ENCODE measurements around the gene RSF1. TPM values are rescaled to one million over a fixed set of nuclear protein-coding genes. Genes with fewer than 3 reads are reported as not detected.
A peak's percentile ranks its signal among the peaks of the same experiment; 100 is the strongest.

RSF1 gene
- total and polyA plus RNA-seq, 3 experiments from 2014 or later = 51.2 to 57.0 (median 54.2) TPM

DNA sequence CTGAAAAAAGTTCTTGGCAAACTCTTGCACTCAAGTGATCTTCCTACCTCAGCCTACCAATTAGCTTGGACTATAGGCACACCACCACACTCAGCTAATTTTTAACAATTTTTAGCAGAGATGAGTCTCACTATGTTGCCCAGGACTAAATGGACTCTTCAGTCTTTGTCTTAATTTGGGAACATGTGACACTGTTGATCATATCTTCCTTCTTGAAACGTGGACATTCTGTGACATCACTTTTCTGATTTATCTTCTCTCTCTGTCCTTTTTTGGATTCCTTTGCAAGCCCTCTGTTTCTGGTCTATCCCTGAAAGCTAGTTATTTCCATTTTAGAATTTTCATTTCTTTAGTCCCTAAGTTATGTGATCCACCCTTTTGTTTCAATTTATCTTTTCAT lies 42.0 kb downstream of the RSF1 start:
- H3K9me3 Mint-ChIP-seq = no peaks in the 10 kb centered on the region
- peaks cover 0 to 20% (median 0%) of the 10 kb centered on the region in 3 donors for H3K36me3 Mint-ChIP-seq
- H3K4me1 Mint-ChIP-seq = peaks cover 39 to 79% (median 51%) of the 10 kb centered on the region in 3 donors
- peak overlapping the region in 6 of 8 donors; percentile 1 to 74 (median 22) for H3K27ac Mint-ChIP-seq
- H3K9me3 ChIP-seq (ENCODE audit: low read length) = no peaks in the 10 kb centered on the region
- no peaks in the 10 kb centered on the region for H3K36me3 ChIP-seq (ENCODE audit: insufficient read depth, low read length)
- H3K27me3 ChIP-seq (ENCODE audit: insufficient read depth, low read length, poor library complexity, severe bottlenecking) = no peaks in the 10 kb centered on the region
- no peak overlapping the region for H3K4me3 ChIP-seq (ENCODE audit: low read length)
- peaks cover 12% of the 10 kb centered on the region for H3K4me1 ChIP-seq (ENCODE audit: insufficient read depth, low read length)
- H3K4me3 Mint-ChIP-seq = no peak overlapping the region
- H3K27ac ChIP-seq (ENCODE audit: low read depth, low read length) = no peak overlapping the region
- ChIA-PET POLR2A (no interaction called here), CTCF (interaction anchor here (0.8 to 1.2 kb wide), 3 partner anchors 22 to 216 kb away, joined by 3 to 4 read pairs (median 3); partner anchors contain the start of genes INTS4 and RSF1)
- DNase-seq = no peak
- no peaks in the 10 kb centered on the region for H3K27me3 Mint-ChIP-seq

GRCh38 chr11:77778118-77778517 lies 42.4 kb downstream of the RSF1 start:
- no peak overlapping the region for H3K4me3 Mint-ChIP-seq
- DNase-seq = no peak
- H3K27me3 Mint-ChIP-seq = no peaks in the 10 kb centered on the region
- Histone ChIP-seq H3K4me3 (ENCODE audit: low read length) (no peak overlapping the region), H3K9me3 (ENCODE audit: low read length) (no peaks in the 10 kb centered on the region), H3K27ac (ENCODE audit: low read depth, low read length) (no peak overlapping the region), H3K27me3 (ENCODE audit: insufficient read depth, low read length, poor library complexity, severe bottlenecking) (no peaks in the 10 kb centered on the region), H3K4me1 (ENCODE audit: insufficient read depth, low read length) (peaks cover 14% of the 10 kb centered on the region), H3K36me3 (ENCODE audit: insufficient read depth, low read length) (no peaks in the 10 kb centered on the region)
- H3K4me1 Mint-ChIP-seq = peaks cover 43 to 82% (median 51%) of the 10 kb centered on the region in 3 donors
- H3K36me3 Mint-ChIP-seq = peaks cover 0 to 20% (median 0%) of the 10 kb centered on the region in 3 donors
- POLR2A ChIA-PET = no interaction called here
- H3K9me3 Mint-ChIP-seq = no peaks in the 10 kb centered on the region
- CTCF ChIA-PET = interaction anchor here (1.1 kb wide), 1 partner anchor 42 kb away, joined by 4 read pairs; the partner anchor contains the start of gene RSF1
- H3K27ac Mint-ChIP-seq = peak overlapping the region in 1 of 8 donors; percentile 30

DNA sequence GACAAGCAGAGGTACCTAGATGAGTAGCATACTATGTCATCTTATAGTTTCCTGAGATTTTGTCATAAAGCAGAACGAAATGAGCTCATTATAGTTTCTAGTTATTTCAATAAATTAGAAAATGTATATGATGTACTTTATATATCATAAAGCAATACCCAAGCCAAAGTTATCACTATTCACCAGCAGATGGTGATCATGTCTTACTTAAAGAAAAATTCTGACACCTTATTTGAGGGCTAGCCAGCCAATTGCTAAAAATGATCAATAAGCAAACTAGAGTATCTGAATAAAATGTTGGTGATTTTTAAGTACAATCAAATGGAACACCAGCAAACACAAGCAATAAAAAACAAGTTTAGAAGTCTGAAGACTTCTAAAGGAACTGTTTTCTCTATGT lies 44.1 kb downstream of the RSF1 start:
- Mint-ChIP-seq H3K36me3 (peaks cover 0 to 15% (median 0%) of the 10 kb centered on the region in 3 donors), H3K9me3 (no peaks in the 10 kb centered on the region), H3K27me3 (no peaks in the 10 kb centered on the region), H3K4me3 (no peak overlapping the region), H3K27ac (no peak overlapping the region), H3K4me1 (peaks cover 54 to 83% (median 63%) of the 10 kb centered on the region in 3 donors)
- ChIA-PET CTCF (interaction anchor here (1.0 to 1.5 kb wide), 2 partner anchors 223 to 270 kb away, joined by 4 to 5 read pairs; no protein-coding TSS in a partner anchor), POLR2A (no interaction called here)
- DNase-seq = peak in 2 of 5 donors; percentile 6 to 14
- Histone ChIP-seq H3K4me3 (ENCODE audit: low read length) (no peak overlapping the region), H3K9me3 (ENCODE audit: low read length) (no peaks in the 10 kb centered on the region), H3K27ac (ENCODE audit: low read depth, low read length) (no peak overlapping the region), H3K36me3 (ENCODE audit: insufficient read depth, low read length) (no peaks in the 10 kb centered on the region), H3K4me1 (ENCODE audit: insufficient read depth, low read length) (peaks cover 22% of the 10 kb centered on the region), H3K27me3 (ENCODE audit: insufficient read depth, low read length, poor library complexity, severe bottlenecking) (no peaks in the 10 kb centered on the region)

DNA sequence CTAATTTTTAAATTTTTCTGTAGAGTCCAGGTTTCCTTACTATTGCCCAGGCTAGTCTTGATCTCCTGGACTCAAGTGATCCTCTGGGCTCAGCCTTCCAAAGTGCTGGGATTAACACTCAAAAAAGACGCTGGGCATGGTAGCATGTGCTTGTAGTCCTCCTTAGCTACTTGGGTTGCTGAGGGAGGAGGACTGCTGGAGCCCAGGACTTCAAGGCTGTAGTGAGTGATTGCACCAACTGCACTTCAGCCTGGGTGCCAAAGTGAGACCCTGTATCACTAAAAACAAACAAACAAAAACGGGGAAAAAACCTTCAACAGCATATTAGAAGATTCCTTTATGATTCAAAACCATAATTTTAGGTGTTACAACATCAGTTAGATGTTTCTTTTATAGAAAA lies 44.6 kb downstream of the RSF1 start:
- no peaks in the 10 kb centered on the region for H3K27me3 Mint-ChIP-seq
- ChIA-PET POLR2A (no interaction called here), CTCF (interaction anchor here (1.0 to 1.5 kb wide), 2 partner anchors 224 to 270 kb away, joined by 4 to 5 read pairs; no protein-coding TSS in a partner anchor)
- H3K9me3 Mint-ChIP-seq = no peaks in the 10 kb centered on the region
- no peak overlapping the region for H3K4me3 Mint-ChIP-seq
- peaks cover 27% of the 10 kb centered on the region for H3K4me1 ChIP-seq (ENCODE audit: insufficient read depth, low read length)
- no peak overlapping the region for H3K27ac ChIP-seq (ENCODE audit: low read depth, low read length)
- H3K4me1 Mint-ChIP-seq = peaks cover 58 to 86% (median 68%) of the 10 kb centered on the region in 3 donors
- no peaks in the 10 kb centered on the region for H3K36me3 ChIP-seq (ENCODE audit: insufficient read depth, low read length)
- no peak overlapping the region for H3K27ac Mint-ChIP-seq
- DNase-seq = no peak
- peaks cover 0 to 14% (median 0%) of the 10 kb centered on the region in 3 donors for H3K36me3 Mint-ChIP-seq
- no peak overlapping the region for H3K4me3 ChIP-seq (ENCODE audit: low read length)
- no peaks in the 10 kb centered on the region for H3K27me3 ChIP-seq (ENCODE audit: insufficient read depth, low read length, poor library complexity, severe bottlenecking)
- no peaks in the 10 kb centered on the region for H3K9me3 ChIP-seq (ENCODE audit: low read length)

DNA sequence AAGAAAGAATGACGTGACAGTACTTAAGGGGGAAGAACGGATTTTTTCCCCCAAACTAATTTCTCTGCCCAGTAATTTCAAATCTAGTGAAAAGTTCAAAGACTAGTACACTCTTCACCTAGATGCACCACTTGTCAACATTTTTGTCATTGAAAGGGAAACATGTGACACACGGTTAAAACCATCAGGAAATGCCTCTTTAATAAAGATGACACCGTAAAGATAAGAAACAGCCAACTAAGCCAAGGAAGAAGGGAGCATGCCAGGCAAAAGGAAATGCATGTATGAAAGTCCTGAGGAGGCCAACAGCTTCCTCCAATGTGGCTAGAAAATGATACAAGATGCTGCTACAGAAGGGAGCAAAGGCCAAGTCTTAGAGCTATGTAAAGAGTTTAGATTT lies 49.4 kb downstream of the RSF1 start:
- Histone ChIP-seq H3K4me3 (ENCODE audit: low read length) (no peak overlapping the region), H3K36me3 (ENCODE audit: insufficient read depth, low read length) (no peaks in the 10 kb centered on the region), H3K27me3 (ENCODE audit: insufficient read depth, low read length, poor library complexity, severe bottlenecking) (no peaks in the 10 kb centered on the region), H3K9me3 (ENCODE audit: low read length) (no peaks in the 10 kb centered on the region), H3K4me1 (ENCODE audit: insufficient read depth, low read length) (peaks cover 25% of the 10 kb centered on the region), H3K27ac (ENCODE audit: low read depth, low read length) (no peak overlapping the region)
- Mint-ChIP-seq H3K27me3 (no peaks in the 10 kb centered on the region), H3K27ac (peak overlapping the region in 6 of 8 donors; percentile 0 to 85 (median 36)), H3K4me1 (peaks cover 59 to 84% (median 76%) of the 10 kb centered on the region in 3 donors), H3K4me3 (peak overlapping the region in 6 of 7 donors; percentile 6 to 41 (median 26)), H3K9me3 (no peaks in the 10 kb centered on the region), H3K36me3 (peaks cover 0 to 14% (median 0%) of the 10 kb centered on the region in 3 donors)
- DNase-seq = no peak
- ChIA-PET POLR2A (no interaction called here), CTCF (no interaction called here)

DNA sequence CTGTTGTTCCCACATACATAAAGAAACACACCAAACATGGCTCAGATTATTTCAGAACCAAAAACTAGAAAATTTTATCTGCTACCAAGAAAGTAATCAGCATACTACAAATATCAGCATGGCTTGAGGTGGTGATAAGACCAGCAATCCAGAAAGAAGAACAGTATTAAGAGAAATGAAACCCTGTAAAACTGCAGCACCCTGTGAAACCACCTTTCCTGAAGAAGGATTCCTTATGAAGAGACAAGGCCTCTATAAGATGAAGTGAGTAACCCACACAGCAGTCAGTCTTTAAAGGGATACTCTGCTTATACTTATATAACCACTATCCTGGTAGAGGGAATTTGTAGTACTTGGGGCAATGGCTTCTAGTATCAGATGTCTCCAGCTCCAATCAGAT lies 49.9 kb downstream of the RSF1 start:
- POLR2A ChIA-PET = no interaction called here
- peaks cover 25% of the 10 kb centered on the region for H3K4me1 ChIP-seq (ENCODE audit: insufficient read depth, low read length)
- CTCF ChIA-PET = no interaction called here
- H3K27me3 ChIP-seq (ENCODE audit: insufficient read depth, low read length, poor library complexity, severe bottlenecking) = no peaks in the 10 kb centered on the region
- peaks cover 56 to 83% (median 78%) of the 10 kb centered on the region in 3 donors for H3K4me1 Mint-ChIP-seq
- H3K27ac ChIP-seq (ENCODE audit: low read depth, low read length) = no peak overlapping the region
- peak overlapping the region in 5 of 8 donors; percentile 4 to 85 (median 39) for H3K27ac Mint-ChIP-seq
- H3K4me3 ChIP-seq (ENCODE audit: low read length) = no peak overlapping the region
- no peaks in the 10 kb centered on the region for H3K27me3 Mint-ChIP-seq
- H3K36me3 Mint-ChIP-seq = peaks cover 0 to 11% (median 0%) of the 10 kb centered on the region in 3 donors
- H3K9me3 Mint-ChIP-seq = no peaks in the 10 kb centered on the region
- no peaks in the 10 kb centered on the region for H3K36me3 ChIP-seq (ENCODE audit: insufficient read depth, low read length)
- DNase-seq = no peak
- peak overlapping the region in 4 of 7 donors; percentile 6 to 41 (median 30) for H3K4me3 Mint-ChIP-seq
- H3K9me3 ChIP-seq (ENCODE audit: low read length) = no peaks in the 10 kb centered on the region

GRCh38 chr11:77762426-77762825 lies 58.1 kb downstream of the RSF1 start:
- no peak overlapping the region for H3K27ac ChIP-seq (ENCODE audit: low read depth, low read length)
- POLR2A ChIA-PET = interaction anchor here (0.6 kb wide), 1 partner anchor 34 kb away, joined by 6 read pairs; no protein-coding TSS in a partner anchor
- CTCF ChIA-PET = no interaction called here
- Mint-ChIP-seq H3K9me3 (no peaks in the 10 kb centered on the region), H3K27me3 (no peaks in the 10 kb centered on the region), H3K4me1 (peaks cover 25 to 54% (median 42%) of the 10 kb centered on the region in 3 donors), H3K36me3 (peaks cover 0 to 56% (median 15%) of the 10 kb centered on the region in 3 donors), H3K27ac (peak overlapping the region in 4 of 8 donors; percentile 14 to 48 (median 32)), H3K4me3 (no peak overlapping the region)
- H3K4me1 ChIP-seq (ENCODE audit: insufficient read depth, low read length) = no peaks in the 10 kb centered on the region
- no peaks in the 10 kb centered on the region for H3K9me3 ChIP-seq (ENCODE audit: low read length)
- no peaks in the 10 kb centered on the region for H3K27me3 ChIP-seq (ENCODE audit: insufficient read depth, low read length, poor library complexity, severe bottlenecking)
- H3K4me3 ChIP-seq (ENCODE audit: low read length) = no peak overlapping the region
- peaks cover 17% of the 10 kb centered on the region for H3K36me3 ChIP-seq (ENCODE audit: insufficient read depth, low read length)
- no peak for DNase-seq

GRCh38 chr11:77761491-77761890 lies 59.0 kb downstream of the RSF1 start:
- POLR2A ChIA-PET = interaction anchor here (0.6 kb wide), 1 partner anchor 35 kb away, joined by 6 read pairs; no protein-coding TSS in a partner anchor
- peaks cover 17% of the 10 kb centered on the region for H3K36me3 ChIP-seq (ENCODE audit: insufficient read depth, low read length)
- peaks cover 25 to 52% (median 39%) of the 10 kb centered on the region in 3 donors for H3K4me1 Mint-ChIP-seq
- no peaks in the 10 kb centered on the region for H3K9me3 Mint-ChIP-seq
- H3K36me3 Mint-ChIP-seq = peaks cover 0 to 63% (median 17%) of the 10 kb centered on the region in 3 donors
- no peaks in the 10 kb centered on the region for H3K27me3 Mint-ChIP-seq
- H3K27ac Mint-ChIP-seq = peak overlapping the region in 3 of 8 donors; percentile 45 to 80 (median 57)
- no peaks in the 10 kb centered on the region for H3K9me3 ChIP-seq (ENCODE audit: low read length)
- H3K4me3 Mint-ChIP-seq = no peak overlapping the region
- CTCF ChIA-PET = no interaction called here
- no peak overlapping the region for H3K4me3 ChIP-seq (ENCODE audit: low read length)
- no peak overlapping the region for H3K27ac ChIP-seq (ENCODE audit: low read depth, low read length)
- no peaks in the 10 kb centered on the region for H3K27me3 ChIP-seq (ENCODE audit: insufficient read depth, low read length, poor library complexity, severe bottlenecking)
- H3K4me1 ChIP-seq (ENCODE audit: insufficient read depth, low read length) = no peaks in the 10 kb centered on the region
- no peak for DNase-seq
